CD14-positive monocyte (primary cell): ENCODE results near the gene NDUFB5. TPM values are rescaled to one million over a fixed set of nuclear protein-coding genes. Genes with fewer than 3 reads are reported as not detected.

Experiments used
- DNase-seq, 3 donors: peaks; one replicate each; pipeline ENCODE4 v3.0.0-alpha.2; 2011 to 2022
- H2AFZ ChIP-seq: 2 replicates; pipeline ENCODE4 v1.6.0; 2012; ENCODE audit warnings: mild to moderate bottlenecking, low read depth, low read length, inconsistent platforms; ENCODE audit not compliant: insufficient read depth, poor library complexity, severe bottlenecking
- H3K27ac ChIP-seq, 2 donors: 1 replicate in 1 of 2; 2 replicates in 1 of 2; pipeline ENCODE4 v1.5.1; 2012 to 2013; ENCODE audit warnings: low read length in 2 of 2, control low read depth in 1 of 2, inconsistent platforms in 1 of 2, low read depth in 1 of 2, mild to moderate bottlenecking in 1 of 2
- H3K27me3 ChIP-seq, 2 donors: one replicate each; pipeline versions ENCODE4 v1.6.0 to v1.6.1; 2011 to 2013; ENCODE audit warnings: low read length in 2 of 2; ENCODE audit not compliant: control insufficient read depth in 2 of 2, insufficient read depth in 2 of 2
- H3K36me3 ChIP-seq, 2 donors: replicated peaks in 1 of 2; 1 replicate in 1 of 2; 2 replicates in 1 of 2; pipeline versions ENCODE4 v1.5.1 to v1.6.1; 2012 to 2013; ENCODE audit warnings: low read length in 2 of 2, control low read depth in 1 of 2, inconsistent platforms in 1 of 2, mild to moderate bottlenecking in 1 of 2; ENCODE audit not compliant: insufficient read depth in 2 of 2, control insufficient read depth in 1 of 2
- H3K4me1 ChIP-seq, 2 donors: 1 replicate in 1 of 2; 2 replicates in 1 of 2; pipeline versions ENCODE4 v1.5.1 to v1.6.1; 2012 to 2013; ENCODE audit warnings: low read length in 2 of 2, control low read depth in 1 of 2, inconsistent platforms in 1 of 2, mild to moderate bottlenecking in 1 of 2, moderate library complexity in 1 of 2; ENCODE audit not compliant: insufficient read depth in 2 of 2, control insufficient read depth in 1 of 2
- H3K4me2 ChIP-seq: replicated peaks from 2 replicates; pipeline ENCODE3; 2012; ENCODE audit warnings: low read length, moderate library complexity, mild to moderate bottlenecking; ENCODE audit not compliant: poor library complexity, severe bottlenecking; ENCODE audit errors: extremely low read depth
- H3K4me3 ChIP-seq, 3 experiments: fragments of 200-600 bp in 1 of 3; sonication (generic) in 1 of 3; replicated peaks in 1 of 3; 1 replicate in 2 of 3; 2 replicates in 1 of 3; pipeline ENCODE4 v1.5.1; 2011 to 2013; ENCODE audit warnings: low read length in 3 of 3, mild to moderate bottlenecking in 3 of 3, control low read depth in 2 of 3, low read depth in 2 of 3, inconsistent platforms in 1 of 3, moderate library complexity in 1 of 3
- H3K79me2 ChIP-seq: 2 replicates; pipeline ENCODE4 v1.6.0; 2012; ENCODE audit warnings: mild to moderate bottlenecking, control low read depth, inconsistent platforms, low read length, moderate library complexity; ENCODE audit not compliant: insufficient read depth
- H3K9ac ChIP-seq: 2 replicates; pipeline ENCODE4 v1.6.0; 2017; ENCODE audit warnings: low read length, mild to moderate bottlenecking; ENCODE audit not compliant: insufficient read depth, poor library complexity, severe bottlenecking
- H3K9me3 ChIP-seq, 2 donors: replicated peaks in 1 of 2; 1 replicate in 1 of 2; 2 replicates in 1 of 2; pipeline versions ENCODE4 v1.5.1 to v1.6.1; 2012 to 2013; ENCODE audit warnings: low read length in 2 of 2, control low read depth in 1 of 2; ENCODE audit not compliant: control insufficient read depth in 1 of 2, insufficient read depth in 1 of 2
- H4K20me1 ChIP-seq: 2 replicates; pipeline ENCODE4 v1.6.0; 2012; ENCODE audit warnings: mild to moderate bottlenecking, low read length, control low read depth, moderate library complexity; ENCODE audit not compliant: insufficient read depth
- H3K27ac Mint-ChIP-seq, 7 donors: one replicate each; pipeline ENCODE4 v1.8.0; 2020; ENCODE audit warnings: mild to moderate bottlenecking in 7 of 7, mixed read lengths in 7 of 7, moderate library complexity in 6 of 7, inconsistent platforms in 2 of 7
- H3K27me3 Mint-ChIP-seq, 3 donors: one replicate each; pipeline ENCODE4 v1.8.0; 2021 to 2022; ENCODE audit warnings: low read depth in 3 of 3, mild to moderate bottlenecking in 3 of 3, mixed read lengths in 3 of 3, moderate library complexity in 3 of 3, inconsistent platforms in 1 of 3
- H3K36me3 Mint-ChIP-seq, 2 donors: one replicate each; pipeline ENCODE4 v1.8.0; 2020; ENCODE audit warnings: mixed read lengths in 2 of 2, inconsistent platforms in 1 of 2, mild to moderate bottlenecking in 1 of 2
- H3K4me1 Mint-ChIP-seq: one replicate; pipeline ENCODE4 v1.8.0; 2020; ENCODE audit warnings: mild to moderate bottlenecking, mixed read lengths
- H3K4me3 Mint-ChIP-seq, 2 donors: one replicate each; pipeline ENCODE4 v1.8.0; 2020; ENCODE audit warnings: mild to moderate bottlenecking in 2 of 2, mixed read lengths in 2 of 2, moderate library complexity in 1 of 2
- H3K9me3 Mint-ChIP-seq, 7 donors: one replicate each; pipeline ENCODE4 v1.8.0; 2020 to 2022; ENCODE audit warnings: mixed read lengths in 7 of 7, mild to moderate bottlenecking in 6 of 7, moderate library complexity in 6 of 7, inconsistent platforms in 2 of 7
- WGBS: methylation state at CpG from one replicate; pipeline ENCODE4 v1.1.5; 2013; ENCODE audit warnings: missing lambda C conversion rate; ENCODE audit not compliant: insufficient coverage; 5-methylcytosine and 5-hydroxymethylcytosine counted together
- intact Hi-C, 2 donors: fragments of 100-400 bp; cut with micrococcal nuclease; formaldehyde crosslinking; loops; one replicate each; pipeline versions ENCODE4 v1.15.0 to v1.15.1; 2023
- polyA plus RNA-seq, 3 donors: library from polyadenylated mRNA; depleted of rRNA in 1 of 3; unstranded in 2 of 3; stranded (reverse) in 1 of 3; fragments of 300-500 nt in 2 of 3; fragments of >200 nt in 1 of 3; fragmentation: Illumina TruSeq in 2 of 3; gene quantifications; 1 replicate in 2 of 3; 2 replicates in 1 of 3; pipeline ENCODE4 v1.2.3, GENCODE V29; 2012 to 2021
- TF ChIP-seq, protein P1 (sequence below): fragments of 200-600 bp; IDR thresholded peaks from one replicate; pipeline ENCODE4 v1.8.0; 2022; ENCODE audit warnings: antibody characterized with exemption, mild to moderate bottlenecking

Gene NDUFB5
- polyA plus RNA-seq, 3 donors: 30.8 to 144 (median 132) TPM

DNA sequence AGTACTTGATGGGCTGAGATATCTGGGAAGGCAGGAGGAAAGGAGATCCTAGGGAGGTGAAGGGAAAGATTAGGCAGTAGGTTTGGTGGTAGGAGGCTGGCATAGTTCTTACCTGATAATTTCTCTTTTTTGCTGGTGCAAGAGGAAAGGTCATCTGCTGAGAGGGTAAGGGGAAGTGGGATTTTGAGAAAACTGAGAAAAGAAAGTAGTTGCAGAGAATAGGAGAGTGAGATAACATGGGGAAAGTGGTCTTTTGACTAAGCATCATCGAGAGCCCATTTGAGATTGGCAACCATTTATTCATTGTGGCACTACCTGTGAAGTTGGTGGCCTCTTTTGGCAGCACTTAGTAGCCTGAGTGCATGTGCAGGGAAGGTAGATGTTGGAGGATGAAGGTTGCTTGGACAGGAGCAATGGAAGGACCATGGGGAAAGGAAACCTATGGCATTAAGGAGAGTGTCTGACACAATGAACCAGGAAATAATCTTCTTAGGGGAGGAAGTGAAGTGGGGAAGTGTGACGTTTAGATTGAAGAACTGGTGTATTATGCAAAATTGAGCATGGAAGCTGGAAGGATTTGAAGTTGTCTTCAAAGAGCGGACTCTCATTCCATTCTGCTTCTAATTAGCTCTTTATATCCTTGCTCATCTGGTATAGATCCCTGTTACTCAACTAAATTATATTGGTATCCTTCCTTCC, 26.3 kb downstream of the NDUFB5 start:
- Histone ChIP-seq H3K9me3 (no peaks in the 10 kb centered on the region), H3K4me3 (no peak overlapping the region), H3K27ac (no peak overlapping the region), H2AFZ (no peak overlapping the region), H3K27me3 (no peaks in the 10 kb centered on the region), H4K20me1 (no peaks in the 10 kb centered on the region), H3K36me3 (peaks cover 0 to 4% of the 10 kb centered on the region in 2 donors), H3K4me1 (no peaks in the 10 kb centered on the region), H3K9ac (no peak overlapping the region), H3K79me2 (no peaks in the 10 kb centered on the region), H3K4me2 (no peak overlapping the region)
- Mint-ChIP-seq H3K9me3 (peaks cover 0 to 2% (median 0%) of the 10 kb centered on the region in 7 donors), H3K27me3 (no peaks in the 10 kb centered on the region), H3K4me1 (no peaks in the 10 kb centered on the region), H3K36me3 (peaks cover 3 to 7% of the 10 kb centered on the region in 2 donors), H3K27ac (no peak overlapping the region), H3K4me3 (no peak overlapping the region)
- no peak for DNase-seq
- TF ChIP-seq, protein P1, sequence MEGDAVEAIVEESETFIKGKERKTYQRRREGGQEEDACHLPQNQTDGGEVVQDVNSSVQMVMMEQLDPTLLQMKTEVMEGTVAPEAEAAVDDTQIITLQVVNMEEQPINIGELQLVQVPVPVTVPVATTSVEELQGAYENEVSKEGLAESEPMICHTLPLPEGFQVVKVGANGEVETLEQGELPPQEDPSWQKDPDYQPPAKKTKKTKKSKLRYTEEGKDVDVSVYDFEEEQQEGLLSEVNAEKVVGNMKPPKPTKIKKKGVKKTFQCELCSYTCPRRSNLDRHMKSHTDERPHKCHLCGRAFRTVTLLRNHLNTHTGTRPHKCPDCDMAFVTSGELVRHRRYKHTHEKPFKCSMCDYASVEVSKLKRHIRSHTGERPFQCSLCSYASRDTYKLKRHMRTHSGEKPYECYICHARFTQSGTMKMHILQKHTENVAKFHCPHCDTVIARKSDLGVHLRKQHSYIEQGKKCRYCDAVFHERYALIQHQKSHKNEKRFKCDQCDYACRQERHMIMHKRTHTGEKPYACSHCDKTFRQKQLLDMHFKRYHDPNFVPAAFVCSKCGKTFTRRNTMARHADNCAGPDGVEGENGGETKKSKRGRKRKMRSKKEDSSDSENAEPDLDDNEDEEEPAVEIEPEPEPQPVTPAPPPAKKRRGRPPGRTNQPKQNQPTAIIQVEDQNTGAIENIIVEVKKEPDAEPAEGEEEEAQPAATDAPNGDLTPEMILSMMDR: no peak
- 100% methylated on average over 1 of the region's 3 CpGs for whole genome bisulfite sequencing
- intact Hi-C loops: no loop called here

DNA sequence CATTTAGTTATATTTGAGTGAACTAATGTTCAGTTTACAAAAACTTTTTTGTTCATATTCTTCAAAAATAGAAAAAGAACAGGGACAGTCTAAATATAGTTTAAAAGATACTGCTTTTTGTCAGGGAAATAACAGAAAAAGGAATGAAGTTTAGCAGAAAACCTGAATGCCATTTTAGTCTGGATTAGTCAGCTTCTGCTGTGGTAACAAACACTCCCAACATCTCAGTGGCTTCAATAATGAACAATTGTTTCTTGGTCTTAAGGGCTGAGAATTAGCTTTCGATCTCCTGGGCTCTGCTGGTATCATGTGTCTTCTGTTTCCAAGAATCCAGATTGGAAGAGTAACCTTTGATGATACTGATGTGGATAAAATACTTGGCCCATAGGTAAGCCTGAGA, 35.9 kb downstream of the NDUFB5 start:
- Histone ChIP-seq H3K36me3 (no peaks in the 10 kb centered on the region), H3K9me3 (no peaks in the 10 kb centered on the region), H3K79me2 (no peaks in the 10 kb centered on the region), H3K4me1 (no peaks in the 10 kb centered on the region), H3K4me2 (no peak overlapping the region), H2AFZ (no peak overlapping the region), H3K27ac (no peak overlapping the region), H3K27me3 (no peaks in the 10 kb centered on the region), H3K4me3 (no peak overlapping the region), H3K9ac (no peak overlapping the region), H4K20me1 (no peaks in the 10 kb centered on the region)
- Mint-ChIP-seq H3K27ac (no peak overlapping the region), H3K9me3 (peaks cover 0 to 1% (median 0%) of the 10 kb centered on the region in 7 donors), H3K36me3 (no peaks in the 10 kb centered on the region), H3K4me3 (no peak overlapping the region), H3K4me1 (no peaks in the 10 kb centered on the region), H3K27me3 (peaks cover 0 to 2% (median 0%) of the 10 kb centered on the region in 3 donors)
- intact Hi-C loops: no loop called here
- 100% methylated on average over 1 of the region's 1 CpG for WGBS
- TF ChIP-seq, protein P1: no peak
- no peak for DNase-seq
